Ishikawa (cell line): Measurements from ENCODE around the gene ADAM17.
A peak's percentile ranks its signal among the peaks of the same experiment; 100 is the strongest.

Source experiments
- CEBPB ChIP-seq: IDR thresholded peaks from 2 replicates; pipeline ENCODE4 v1.6.1; 2012
- CREB1 ChIP-seq: IDR thresholded peaks from 2 replicates; pipeline ENCODE4 v1.6.1; 2012; ENCODE audit warnings: low read depth
- EGR1 ChIP-seq: IDR thresholded peaks from 2 replicates; pipeline ENCODE4 v1.6.1; 2012
- EP300 ChIP-seq: IDR thresholded peaks from 2 replicates; pipeline ENCODE4 v1.6.1; 2012; ENCODE audit warnings: borderline replicate concordance
- FOXM1 ChIP-seq: IDR thresholded peaks from 2 replicates; pipeline ENCODE4 v1.6.1; 2012; ENCODE audit warnings: low read depth, borderline replicate concordance
- MAX ChIP-seq: IDR thresholded peaks from 2 replicates; pipeline ENCODE4 v1.6.1; 2012
- NFIC ChIP-seq: IDR thresholded peaks from 2 replicates; pipeline ENCODE4 v1.6.1; 2012
- RAD21 ChIP-seq: IDR thresholded peaks from 2 replicates; pipeline ENCODE4 v1.6.1; 2012; ENCODE audit warnings: low read depth
- REST ChIP-seq: IDR thresholded peaks from 2 replicates; pipeline ENCODE4 v1.6.1; 2012; ENCODE audit warnings: low read depth, mild to moderate bottlenecking
- TAF1 ChIP-seq: IDR thresholded peaks from 2 replicates; pipeline ENCODE4 v1.6.1; 2012; ENCODE audit warnings: low read depth, mild to moderate bottlenecking
- TCF12 ChIP-seq: IDR thresholded peaks from 2 replicates; pipeline ENCODE4 v1.6.1; 2012; ENCODE audit warnings: low read depth
- TEAD4 ChIP-seq: IDR thresholded peaks from 2 replicates; pipeline ENCODE4 v1.6.1; 2012
- USF1 ChIP-seq: IDR thresholded peaks from 2 replicates; pipeline ENCODE4 v1.6.1; 2012
- YY1 ChIP-seq: IDR thresholded peaks from 2 replicates; pipeline ENCODE4 v1.6.1; 2012; ENCODE audit warnings: low read depth
- ZBTB7A ChIP-seq: IDR thresholded peaks from 2 replicates; pipeline ENCODE4 v1.6.1; 2012; ENCODE audit warnings: low read depth

Gene ADAM17

GRCh38 chr2:9552219-9553178, 3.1 kb downstream of the ADAM17 start:
- peak; percentile 66 for TF ChIP-seq CEBPB
- TF ChIP-seq YY1: no peak
- TF ChIP-seq TAF1: no peak
- no peak for TF ChIP-seq TEAD4

- TF ChIP-seq EP300: no peak
- no peak for TF ChIP-seq CEBPB
- no peak for TF ChIP-seq ZBTB7A
- TF ChIP-seq EGR1: no peak
- TF ChIP-seq MAX: no peak
- TF ChIP-seq FOXM1: no peak
- no peak for TF ChIP-seq NFIC
- TF ChIP-seq RAD21: no peak
- no peak for TF ChIP-seq USF1
- no peak for TF ChIP-seq TEAD4
- TF ChIP-seq TCF12: no peak
- TF ChIP-seq REST: no peak
- TF ChIP-seq CREB1: no peak
- no peak for TF ChIP-seq TAF1
- no peak for TF ChIP-seq YY1
Observed at GRCh38 chr2:9549420-9549819, 6.2 kb downstream of the ADAM17 start.

- TF ChIP-seq RAD21 (no peak), TAF1 (no peak), TCF12 (no peak), EGR1 (no peak), CEBPB (no peak), YY1 (no peak), EP300 (no peak), USF1 (no peak), TEAD4 (no peak)
Observed at GRCh38 chr2:9548506-9548905, 7.1 kb downstream of the ADAM17 start.

- TF ChIP-seq EP300 (no peak), FOXM1 (no peak), REST (no peak), USF1 (no peak), ZBTB7A (no peak), EGR1 (no peak), NFIC (no peak), CREB1 (no peak), TAF1 (no peak), MAX (no peak), CEBPB (no peak), RAD21 (no peak), YY1 (no peak), TEAD4 (no peak), TCF12 (no peak)
Observed at GRCh38 chr2:9547262-9547991, 8.2 kb downstream of the ADAM17 start.

GRCh38 chr2:9545502-9545901, 10.1 kb downstream of the ADAM17 start:
- TF ChIP-seq RAD21 (no peak), USF1 (no peak), REST (no peak), TAF1 (no peak), MAX (no peak), ZBTB7A (no peak), CEBPB (no peak), EP300 (no peak), FOXM1 (no peak), EGR1 (no peak), NFIC (no peak), TEAD4 (no peak), YY1 (no peak), TCF12 (no peak), CREB1 (no peak)
